H9 (cell line): ENCODE results near the gene VANGL2. TPM values are rescaled to one million over a fixed set of nuclear protein-coding genes. Genes with fewer than 3 reads are reported as not detected.
A peak's percentile ranks its signal among the peaks of the same experiment; 100 is the strongest.

ENCODE experiments used
- DNase-seq: peaks from one replicate; pipeline ENCODE4 v3.0.0-alpha.2; 2017
- H2AFZ ChIP-seq: one replicate; pipeline ENCODE4 v1.6.1; 2013; ENCODE audit warnings: mild to moderate bottlenecking, low read length, control low read depth, moderate library complexity
- H2AK5ac ChIP-seq: 2 replicates; pipeline ENCODE4 v1.6.1; 2013; ENCODE audit warnings: low read length, control low read depth, mixed read lengths; ENCODE audit not compliant: insufficient read length
- H2BK120ac ChIP-seq: one replicate; pipeline ENCODE4 v1.6.1; 2013; ENCODE audit warnings: low read depth, mild to moderate bottlenecking, low read length, control low read depth, inconsistent platforms; ENCODE audit not compliant: poor library complexity, severe bottlenecking
- H2BK12ac ChIP-seq: 2 replicates; pipeline ENCODE4 v1.6.1; 2013; ENCODE audit warnings: low read length, control low read depth, mixed read lengths, low read depth; ENCODE audit not compliant: insufficient read length
- H2BK15ac ChIP-seq: 2 replicates; pipeline ENCODE4 v1.6.1; 2013; ENCODE audit warnings: low read depth, low read length, control low read depth
- H2BK20ac ChIP-seq: one replicate; pipeline ENCODE4 v1.6.1; 2013; ENCODE audit warnings: low read depth, mild to moderate bottlenecking, low read length, control low read depth, inconsistent platforms; ENCODE audit not compliant: poor library complexity, severe bottlenecking
- H2BK5ac ChIP-seq: 2 replicates; pipeline ENCODE4 v1.6.1; 2013; ENCODE audit warnings: low read length, control low read depth, mixed read lengths; ENCODE audit not compliant: insufficient read length
- H3K14ac ChIP-seq: 2 replicates; pipeline ENCODE4 v1.6.1; 2013; ENCODE audit warnings: low read length, control low read depth; ENCODE audit not compliant: insufficient read depth
- H3K18ac ChIP-seq: 2 replicates; pipeline ENCODE4 v1.6.1; 2013; ENCODE audit warnings: low read depth, mild to moderate bottlenecking, mixed read lengths, low read length, control low read depth; ENCODE audit not compliant: insufficient read length
- H3K23ac ChIP-seq: 2 replicates; pipeline ENCODE4 v1.6.1; 2013; ENCODE audit warnings: low read length, control low read depth, mixed read lengths, low read depth; ENCODE audit not compliant: insufficient read length
- H3K23me2 ChIP-seq: 2 replicates; pipeline ENCODE4 v1.6.1; 2013; ENCODE audit warnings: low read depth, mild to moderate bottlenecking, mixed read lengths, low read length, control low read depth; ENCODE audit not compliant: insufficient read length, poor library complexity, severe bottlenecking
- H3K27ac ChIP-seq: 2 replicates; pipeline ENCODE4 v1.5.1; 2013; ENCODE audit warnings: low read length, control low read depth, mixed read lengths, low read depth; ENCODE audit not compliant: insufficient read length
- H3K27me3 ChIP-seq: 2 replicates; pipeline ENCODE4 v1.6.1; 2013; ENCODE audit warnings: low read length, control low read depth, inconsistent platforms; ENCODE audit not compliant: insufficient read depth
- H3K4ac ChIP-seq: 2 replicates; pipeline ENCODE4 v1.6.1; 2013; ENCODE audit warnings: low read depth, mild to moderate bottlenecking, control low read depth, inconsistent platforms, low read length, moderate library complexity
- H3K4me1 ChIP-seq: 2 replicates; pipeline ENCODE4 v1.6.1; 2013; ENCODE audit warnings: low read length, control low read depth, inconsistent platforms; ENCODE audit not compliant: insufficient read depth
- H3K4me2 ChIP-seq: 2 replicates; pipeline ENCODE4 v1.6.1; 2013; ENCODE audit warnings: low read length, control low read depth, mixed read lengths; ENCODE audit not compliant: insufficient read length, insufficient read depth
- H3K56ac ChIP-seq: 2 replicates; pipeline ENCODE4 v1.6.1; 2013; ENCODE audit warnings: low read depth, mild to moderate bottlenecking, mixed read lengths, low read length, control low read depth; ENCODE audit not compliant: insufficient read length
- H3K79me1 ChIP-seq: 2 replicates; pipeline ENCODE4 v1.6.1; 2013; ENCODE audit warnings: low read depth, mild to moderate bottlenecking, moderate library complexity, low read length, control low read depth, inconsistent platforms; ENCODE audit not compliant: insufficient read depth, poor library complexity, severe bottlenecking
- H3K79me2 ChIP-seq: 2 replicates; pipeline ENCODE4 v1.6.1; 2013; ENCODE audit warnings: low read length, control low read depth, inconsistent platforms; ENCODE audit not compliant: insufficient read depth
- H3K9ac ChIP-seq: 2 replicates; pipeline ENCODE4 v1.6.1; 2013; ENCODE audit warnings: low read length, control low read depth, mixed read lengths; ENCODE audit not compliant: insufficient read length; ENCODE audit errors: extremely low read depth
- H3K9me3 ChIP-seq: one replicate; pipeline ENCODE4 v1.6.1; 2013; ENCODE audit warnings: low read depth, low read length, inconsistent platforms; ENCODE audit not compliant: control insufficient read depth
- H3T11ph ChIP-seq: one replicate; pipeline ENCODE4 v1.6.1; 2013; ENCODE audit warnings: mild to moderate bottlenecking, low read length, control low read depth, inconsistent platforms
- H4K20me1 ChIP-seq: one replicate; pipeline ENCODE4 v1.6.1; 2013; ENCODE audit not compliant: control insufficient read depth, insufficient read length, insufficient read depth
- H4K5ac ChIP-seq: 2 replicates; pipeline ENCODE4 v1.6.1; 2013; ENCODE audit warnings: low read depth, mild to moderate bottlenecking, mixed read lengths, low read length, control low read depth; ENCODE audit not compliant: insufficient read length
- H4K8ac ChIP-seq: replicated peaks from 2 replicates; pipeline ENCODE4 v1.6.1; 2013; ENCODE audit warnings: low read length, control low read depth, mixed read lengths, low read depth; ENCODE audit not compliant: insufficient read length
- H4K91ac ChIP-seq: 2 replicates; pipeline ENCODE4 v1.6.1; 2013; ENCODE audit warnings: low read depth, mild to moderate bottlenecking, moderate library complexity, mixed read lengths, low read length, control low read depth; ENCODE audit not compliant: insufficient read length
- H3K27ac Mint-ChIP-seq, 3 experiments: 2 replicates in 2 of 3; 3 replicates in 1 of 3; pipeline ENCODE4 v1.8.0; 2020 to 2021; ENCODE audit warnings: mixed read lengths in 3 of 3, mild to moderate bottlenecking in 1 of 3, moderate library complexity in 1 of 3
- H3K27me3 Mint-ChIP-seq: 2 replicates; pipeline ENCODE4 v1.8.0; 2021; ENCODE audit warnings: low read depth, mild to moderate bottlenecking, moderate library complexity, mixed read lengths
- H3K36me3 Mint-ChIP-seq, 3 experiments: 2 replicates in 2 of 3; 3 replicates in 1 of 3; pipeline ENCODE4 v1.8.0; 2020 to 2021; ENCODE audit warnings: low read depth in 3 of 3, mixed read lengths in 3 of 3; ENCODE audit not compliant: insufficient read depth in 1 of 3
- H3K4me1 Mint-ChIP-seq, 2 experiments: 2 replicates each; pipeline ENCODE4 v1.8.0; 2020; ENCODE audit warnings: mixed read lengths in 2 of 2
- H3K4me3 Mint-ChIP-seq, 2 experiments: 2 replicates in 1 of 2; 3 replicates in 1 of 2; pipeline ENCODE4 v1.8.0; 2020 to 2021; ENCODE audit warnings: mild to moderate bottlenecking in 2 of 2, mixed read lengths in 2 of 2, moderate library complexity in 1 of 2
- H3K9me3 Mint-ChIP-seq, 2 experiments: 2 replicates in 1 of 2; 3 replicates in 1 of 2; pipeline ENCODE4 v1.8.0; 2020; ENCODE audit warnings: mild to moderate bottlenecking in 2 of 2, mixed read lengths in 2 of 2, moderate library complexity in 1 of 2
- WGBS: extraction: QIAGEN DNeasy Blood & Tissue Kit; methylation state at CpG from one replicate; pipeline ENCODE4 v1.1.7; 2013; ENCODE audit warnings: missing lambda C conversion rate, low lambda C conversion rate, mixed read lengths; ENCODE audit not compliant: insufficient read length; ENCODE audit errors: extremely low coverage; 5-methylcytosine and 5-hydroxymethylcytosine counted together
- total RNA-seq: library from RNA; stranded (reverse); gene quantifications from 2 replicates; pipeline ENCODE4 v1.2.1, GENCODE V29; 2021
- TF ChIP-seq, protein P1 (sequence below): fragments of 200-600 bp; sonication (generic); conservative IDR thresholded peaks from 3 replicates; pipeline ENCODE4 v1.8.0; 2021; ENCODE audit warnings: antibody characterized with exemption, mild to moderate bottlenecking

The VANGL2 gene
- total RNA-seq, 1 experiment from 2014 or later: 58.5 TPM

- Histone ChIP-seq H3K23ac (no peak overlapping the region), H2BK20ac (no peak overlapping the region), H3K9ac (no peak overlapping the region), H2AFZ (no peak overlapping the region), H3K27ac (no peak overlapping the region), H3K79me1 (no peaks in the 10 kb centered on the region), H4K91ac (no peak overlapping the region), H3K79me2 (no peaks in the 10 kb centered on the region), H3K18ac (no peak overlapping the region), H3K9me3 (no peaks in the 10 kb centered on the region), H3K27me3 (no peaks in the 10 kb centered on the region), H3K56ac (no peak overlapping the region), H3K14ac (no peak overlapping the region), H2BK15ac (no peak overlapping the region), H3K4me1 (no peaks in the 10 kb centered on the region; the same call in 1 of the 2 replicates), H4K5ac (no peak overlapping the region), H3K23me2 (no peaks in the 10 kb centered on the region), H2BK12ac (no peak overlapping the region), H3K4me2 (no peak overlapping the region), H2BK5ac (no peak overlapping the region), H4K8ac (no peak overlapping the region), H3K4ac (no peak overlapping the region), H2AK5ac (no peak overlapping the region), H4K20me1 (no peaks in the 10 kb centered on the region), H2BK120ac (no peak overlapping the region), H3T11ph (no peak overlapping the region)
- no CpG with 5 or more reads among the region's 4 CpGs for WGBS
- H3K4me1 Mint-ChIP-seq: peaks cover 33 to 46% of the 10 kb centered on the region in 2 experiments
- peak overlapping the region; percentile 76 to 95 (median 87); a peak in 5 of 7 replicates for H3K27ac Mint-ChIP-seq
- TF ChIP-seq, protein P1, sequence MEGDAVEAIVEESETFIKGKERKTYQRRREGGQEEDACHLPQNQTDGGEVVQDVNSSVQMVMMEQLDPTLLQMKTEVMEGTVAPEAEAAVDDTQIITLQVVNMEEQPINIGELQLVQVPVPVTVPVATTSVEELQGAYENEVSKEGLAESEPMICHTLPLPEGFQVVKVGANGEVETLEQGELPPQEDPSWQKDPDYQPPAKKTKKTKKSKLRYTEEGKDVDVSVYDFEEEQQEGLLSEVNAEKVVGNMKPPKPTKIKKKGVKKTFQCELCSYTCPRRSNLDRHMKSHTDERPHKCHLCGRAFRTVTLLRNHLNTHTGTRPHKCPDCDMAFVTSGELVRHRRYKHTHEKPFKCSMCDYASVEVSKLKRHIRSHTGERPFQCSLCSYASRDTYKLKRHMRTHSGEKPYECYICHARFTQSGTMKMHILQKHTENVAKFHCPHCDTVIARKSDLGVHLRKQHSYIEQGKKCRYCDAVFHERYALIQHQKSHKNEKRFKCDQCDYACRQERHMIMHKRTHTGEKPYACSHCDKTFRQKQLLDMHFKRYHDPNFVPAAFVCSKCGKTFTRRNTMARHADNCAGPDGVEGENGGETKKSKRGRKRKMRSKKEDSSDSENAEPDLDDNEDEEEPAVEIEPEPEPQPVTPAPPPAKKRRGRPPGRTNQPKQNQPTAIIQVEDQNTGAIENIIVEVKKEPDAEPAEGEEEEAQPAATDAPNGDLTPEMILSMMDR: no peak
- no peak overlapping the region for H3K4me3 Mint-ChIP-seq
- peaks cover 8 to 40% (median 34%) of the 10 kb centered on the region in 3 experiments; a peak in 6 of 7 replicates for H3K36me3 Mint-ChIP-seq
- H3K9me3 Mint-ChIP-seq: no peaks in the 10 kb centered on the region
- no peak for DNase-seq
- H3K27me3 Mint-ChIP-seq: no peaks in the 10 kb centered on the region
Measured at GRCh38 chr1:160361814-160362167, 38.6 kb upstream of the VANGL2 start.
